ENCODE results near the gene DEFB126.
"Not testable (repeated sequence)": the region's sequence is repeated elsewhere in the genome, so short reads cannot be mapped to it uniquely, and the experiment has no call there.

The DEFB126 gene, protein sequence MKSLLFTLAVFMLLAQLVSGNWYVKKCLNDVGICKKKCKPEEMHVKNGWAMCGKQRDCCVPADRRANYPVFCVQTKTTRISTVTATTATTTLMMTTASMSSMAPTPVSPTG

DNA sequence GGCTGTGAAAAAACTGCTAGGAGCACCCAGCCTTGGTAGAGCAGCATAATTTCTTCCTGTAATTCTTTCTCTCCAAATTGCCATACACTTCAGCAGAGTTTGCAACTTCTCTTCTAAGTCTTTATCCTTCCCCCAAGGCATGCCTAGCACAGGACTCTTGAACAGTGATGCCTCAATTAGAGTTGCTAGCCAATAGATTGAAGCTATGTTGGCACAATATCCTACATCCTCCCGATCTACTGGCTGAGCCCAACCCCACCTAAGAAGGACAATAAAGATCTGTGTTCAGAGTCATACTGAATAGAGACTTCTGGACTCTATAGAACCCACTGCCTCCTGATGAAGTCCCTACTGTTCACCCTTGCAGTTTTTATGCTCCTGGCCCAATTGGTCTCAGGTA is at the start of gene DEFB126:
DEFB126 (plus strand) TSS at position 301 of the 400 bp plus-strand sequence; CDS start at position 340, 39 bp downstream.
- no peak for DNase-seq
- intact Hi-C loops (cut with DNase I), result no loop called here

DNA sequence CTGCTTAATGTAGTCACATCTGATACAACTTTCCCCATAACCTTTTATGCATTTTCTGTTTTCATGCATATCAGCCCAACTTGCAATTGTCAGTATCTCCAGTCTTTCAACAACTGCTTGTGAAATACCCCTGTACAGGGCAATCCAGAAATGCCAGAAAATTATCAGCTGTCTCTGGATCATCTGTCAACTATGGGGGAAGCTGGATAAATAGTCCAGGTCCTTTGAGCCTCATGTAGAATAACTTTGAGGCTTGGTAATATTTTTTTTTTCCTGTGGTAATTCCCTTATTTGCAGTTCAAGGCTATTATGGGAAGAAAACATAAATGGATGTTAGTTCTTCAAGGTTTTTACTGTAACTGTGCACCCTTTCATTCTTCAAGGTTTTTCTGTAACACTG is 48.7 kb upstream of the DEFB126 start:
- intact Hi-C loops (cut with DNase I), result no loop called here
- DNase-seq, result no peak

DNA sequence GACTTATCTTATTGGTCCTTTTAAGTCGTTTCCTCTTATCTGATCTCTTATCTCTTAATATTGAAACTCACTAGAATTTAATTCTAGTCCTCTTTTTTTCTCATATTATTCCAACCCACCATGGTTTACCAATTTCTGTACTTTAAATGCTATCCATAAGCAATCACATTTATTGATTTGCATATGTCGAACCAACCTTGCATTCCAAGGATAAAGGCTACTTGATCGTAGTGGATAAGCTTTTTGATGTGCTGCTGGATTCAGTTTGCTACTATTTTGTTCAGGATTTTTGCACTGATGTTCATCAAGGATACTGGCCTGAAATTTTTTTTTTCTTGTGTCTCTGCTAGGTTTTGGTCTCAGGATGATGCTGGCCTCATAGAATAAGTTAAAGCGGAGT is 47.2 kb upstream of the DEFB126 start:
- intact Hi-C loops (cut with DNase I), result no loop called here
- no peak for DNase-seq

DNA sequence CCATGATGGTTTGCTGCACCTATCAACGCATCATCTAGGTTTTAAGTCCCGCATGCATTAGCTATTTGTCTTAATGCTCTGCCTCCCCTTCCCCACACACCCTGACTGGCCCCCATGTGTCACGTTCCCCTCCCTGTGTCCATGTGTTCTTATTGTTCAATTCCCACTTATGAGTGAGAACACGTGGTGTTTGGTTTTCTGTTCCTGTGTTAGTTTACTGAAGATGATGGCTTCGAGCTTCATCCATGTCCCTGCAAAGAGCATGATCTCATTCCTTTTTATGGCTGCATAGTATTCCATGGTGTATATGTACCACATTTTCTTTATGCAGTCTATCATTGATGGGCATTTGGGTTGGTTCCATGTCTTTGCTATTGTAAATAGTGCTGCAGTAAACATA is 44.7 kb upstream of the DEFB126 start:
- DNase-seq; intact Hi-C loops (cut with DNase I): not testable (repeated sequence)

DNA sequence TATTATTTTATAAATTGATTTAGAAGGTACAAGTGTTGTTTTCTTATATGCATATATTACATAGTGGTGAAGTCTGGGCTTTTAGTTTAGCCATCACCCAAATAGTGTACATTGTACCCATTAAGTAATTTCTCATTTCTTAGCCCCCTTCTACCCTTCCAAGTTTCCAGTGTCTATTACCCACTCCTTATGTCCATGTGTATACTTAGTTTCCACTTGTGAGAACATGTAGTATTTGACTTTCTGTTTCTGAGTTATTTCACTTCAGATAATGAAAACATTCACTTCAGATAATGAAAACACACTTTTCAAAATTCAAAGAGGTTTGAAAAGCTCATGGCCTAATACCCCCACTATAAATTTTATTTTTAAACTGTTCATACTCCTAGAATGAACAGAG is 40.4 kb upstream of the DEFB126 start:
- intact Hi-C loops (cut with DNase I), result no loop called here
- DNase-seq, result no peak

DNA sequence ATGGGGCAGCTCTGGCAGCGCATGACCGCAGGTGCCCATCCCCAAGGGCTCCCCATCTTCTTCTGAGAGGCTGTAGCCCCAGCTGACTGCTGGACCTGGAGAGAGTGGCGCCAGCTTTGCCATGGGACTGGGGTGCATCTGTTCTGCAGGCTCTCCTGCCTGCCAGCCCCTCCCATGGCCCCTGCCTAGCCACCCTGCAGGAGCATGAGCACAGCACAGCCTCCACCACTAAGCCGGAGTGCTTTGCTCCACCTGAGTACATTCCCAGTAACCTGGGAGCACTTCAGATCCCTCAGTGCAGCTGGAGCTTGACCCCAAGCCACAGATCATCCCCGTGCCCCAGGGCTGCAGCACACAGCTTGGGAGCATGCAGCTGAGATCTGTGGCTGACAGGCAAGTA is 38.9 kb upstream of the DEFB126 start:
- DNase-seq, result no peak

DNA sequence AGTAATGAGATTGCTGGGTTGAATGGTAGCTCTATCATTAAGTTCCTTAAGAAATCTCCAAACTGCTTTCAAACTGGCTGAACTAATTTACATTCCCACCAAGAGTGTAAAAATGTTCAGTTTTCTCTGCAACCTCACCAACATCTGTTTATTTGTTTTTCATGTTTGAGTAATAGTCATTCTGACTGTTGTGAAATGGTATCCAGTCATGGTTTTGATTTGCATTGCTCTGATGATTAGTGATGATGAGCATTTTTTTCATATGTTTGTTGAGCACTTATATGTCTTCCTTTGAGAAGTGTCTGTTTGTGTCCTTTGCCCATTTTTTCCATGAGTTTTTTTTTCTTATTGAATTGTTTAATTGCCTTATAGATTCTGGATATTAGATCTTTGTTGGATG is 30.0 kb upstream of the DEFB126 start:
- intact Hi-C loops (cut with DNase I), result no loop called here
- no peak for DNase-seq

More for the DNA sequence above, 38.9 kb upstream of the DEFB126 start:
- intact Hi-C loops (cut with DNase I), result no loop called here

DNA sequence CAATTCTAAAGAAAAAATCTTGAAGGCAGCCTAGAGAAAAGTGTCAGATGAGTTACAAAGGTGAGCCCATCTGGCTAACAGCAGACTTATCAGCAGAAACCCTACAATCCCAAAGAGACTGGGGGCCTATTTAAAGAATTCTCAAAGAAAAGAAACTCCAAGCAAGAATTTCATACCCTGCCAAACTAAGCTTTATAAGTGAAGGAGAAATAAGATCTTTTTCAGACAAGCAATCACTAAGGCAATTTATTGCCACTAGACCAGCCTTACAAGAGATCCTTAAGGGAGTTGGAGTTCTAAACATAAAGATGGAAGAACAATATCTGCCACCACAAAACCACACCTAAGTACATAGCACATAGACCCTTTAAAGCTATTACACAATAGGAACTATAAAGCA is 24.9 kb upstream of the DEFB126 start:
- intact Hi-C loops (cut with DNase I), result no loop called here
- no peak for DNase-seq

DNA sequence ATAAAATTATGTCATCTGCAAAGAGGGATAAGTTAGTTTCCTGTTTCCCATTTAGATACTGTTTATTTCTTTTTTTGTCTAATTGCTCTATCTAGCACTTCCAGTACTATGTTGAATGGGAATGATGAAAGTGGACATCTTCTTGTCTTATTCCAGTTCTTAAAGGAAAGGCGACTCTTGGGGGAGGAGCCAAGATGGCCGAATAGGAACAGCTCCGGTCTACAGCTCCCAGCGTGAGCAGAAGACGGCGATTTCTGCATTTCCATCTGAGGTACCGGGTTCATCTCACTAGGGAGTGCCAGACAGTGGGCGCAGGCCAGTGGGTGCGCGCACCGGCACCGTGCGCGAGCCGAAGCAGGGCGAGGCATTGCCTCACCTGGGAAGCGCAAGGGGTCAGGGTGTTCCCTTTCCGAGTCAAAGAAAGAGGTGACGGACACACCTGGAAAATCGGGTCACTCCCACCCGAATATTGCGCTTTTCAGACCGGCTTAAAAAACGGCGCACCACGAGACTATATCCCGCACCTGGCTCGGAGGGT is 12.5 kb upstream of the DEFB126 start:
- peak in 1 of 10 donors; percentile 50 for DNase-seq
- intact Hi-C loops (cut with DNase I), result not testable (repeated sequence)

DNA sequence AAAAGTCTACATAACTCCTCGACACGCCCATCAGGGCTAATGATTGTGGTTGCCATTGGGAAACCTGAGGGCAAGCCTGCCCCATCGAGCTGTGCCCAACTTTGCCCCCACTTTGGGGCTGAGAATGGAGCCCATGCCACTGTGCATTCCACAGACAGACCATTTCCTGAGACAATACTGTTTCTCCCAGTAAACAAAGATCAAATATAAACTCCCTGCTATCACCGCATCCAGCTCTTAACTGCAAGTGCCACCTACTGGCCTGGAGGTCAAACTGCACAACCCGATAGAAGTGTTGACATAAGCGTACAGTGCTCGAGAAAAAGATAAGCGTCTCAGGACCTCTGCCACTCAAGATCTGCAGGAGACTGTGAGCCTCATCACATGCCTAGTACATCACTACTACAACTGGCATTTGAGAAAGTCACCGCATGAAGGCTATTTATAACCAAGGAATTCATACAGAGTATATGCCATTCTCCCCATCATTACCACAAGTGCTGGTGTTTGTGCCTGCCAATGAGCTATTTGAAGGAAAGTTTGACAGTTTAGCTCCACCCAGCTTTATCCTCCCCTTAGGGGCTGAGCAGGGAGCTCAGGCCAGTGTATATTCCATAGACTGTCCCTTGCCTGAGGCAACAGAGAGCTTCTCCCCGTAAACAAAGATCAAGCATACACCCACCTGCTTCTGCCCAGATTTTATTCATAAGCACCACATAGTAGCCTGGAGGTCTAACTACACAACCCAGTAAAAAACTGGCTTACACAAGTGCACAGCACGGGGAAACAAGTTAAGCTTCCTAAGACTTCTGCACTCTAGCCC is 4.5 kb upstream of the DEFB126 start:
- intact Hi-C loops (cut with DNase I), result no loop called here
- no peak for DNase-seq

DNA sequence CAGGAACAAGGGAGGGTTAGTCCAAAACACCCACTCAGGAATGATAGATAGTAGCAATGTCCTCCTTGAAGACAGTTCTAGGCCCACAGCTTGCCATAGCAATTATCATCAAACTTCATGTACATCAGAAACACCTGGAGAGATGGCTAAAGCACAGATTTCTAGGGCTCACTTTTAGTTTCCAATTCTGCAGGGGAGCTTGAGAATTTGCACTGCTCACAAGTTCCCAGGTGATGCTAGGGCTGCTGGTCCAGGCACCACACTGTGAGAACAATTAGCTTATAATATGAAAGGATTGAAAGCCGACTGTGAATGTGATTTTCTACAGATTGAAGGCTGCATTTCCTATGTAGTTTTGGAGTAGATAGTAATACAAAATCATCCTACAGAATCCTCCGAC is 3.5 kb downstream of the DEFB126 start:
- intact Hi-C loops (cut with DNase I), result no loop called here
- DNase-seq, result no peak

DNA sequence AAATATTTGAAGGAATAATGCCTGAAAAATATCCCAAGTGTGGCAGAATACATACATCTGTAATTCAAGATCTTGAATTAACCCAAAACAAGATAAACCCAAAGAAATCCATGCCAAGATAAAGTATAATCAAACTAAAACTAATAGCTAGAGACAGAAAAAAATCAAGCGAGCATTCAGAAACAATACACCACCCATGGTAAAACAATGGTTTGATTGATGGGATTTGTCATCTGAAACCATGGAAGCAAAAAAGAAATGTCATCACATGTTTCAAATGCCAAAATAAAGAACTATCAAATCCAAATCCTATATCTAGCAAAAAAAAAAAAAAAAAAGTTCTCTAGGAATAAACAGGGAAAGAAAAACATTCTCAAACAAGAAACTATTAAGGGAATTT is 9.7 kb downstream of the DEFB126 start:
- DNase-seq, result no peak
- intact Hi-C loops (cut with DNase I), result no loop called here

DNA sequence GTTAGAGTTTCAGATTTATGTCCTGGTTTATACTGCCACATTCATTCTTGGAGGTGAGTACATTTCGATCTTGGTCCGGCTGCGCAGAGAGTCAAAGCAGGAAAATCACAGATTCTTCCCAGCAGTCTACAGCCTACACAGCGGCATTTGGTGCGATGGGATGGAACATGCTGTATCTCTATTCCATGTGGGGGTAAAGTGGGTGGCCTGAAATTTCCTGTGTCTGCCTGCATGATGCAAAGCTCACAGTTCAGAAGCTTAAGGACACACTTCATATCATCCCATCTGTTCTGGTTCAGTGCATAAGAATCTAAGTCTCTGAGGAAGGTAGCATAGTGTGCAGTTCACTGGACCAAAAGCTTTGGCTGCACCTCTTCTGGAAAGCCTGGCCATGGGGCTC is 14.8 kb downstream of the DEFB126 start, which contains the start of gene DEFB127:
DEFB127 (plus strand) TSS at position 301 of the 400 bp plus-strand sequence; CDS start at position 392, 91 bp downstream.
- intact Hi-C loops (cut with DNase I), result no loop called here
- no peak for DNase-seq

DNA sequence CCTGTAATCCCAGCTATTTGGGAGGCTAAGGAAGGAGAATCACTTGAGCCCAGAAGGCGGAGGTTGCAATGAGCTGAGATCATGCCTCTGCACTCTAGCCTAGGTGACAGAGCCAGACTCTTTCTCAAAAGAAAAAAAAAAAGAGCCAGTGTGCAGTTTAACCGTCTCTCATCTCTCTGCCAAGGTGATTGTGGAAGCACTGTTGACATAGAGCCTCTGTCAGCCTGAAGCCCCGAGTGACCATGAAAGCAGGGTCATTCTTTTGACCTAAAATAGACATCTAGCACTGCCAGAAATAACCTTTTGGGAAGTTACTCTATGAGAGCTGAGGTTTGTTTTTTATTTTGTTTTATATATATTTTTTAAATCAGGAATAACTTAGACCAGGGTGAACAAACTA is 22.2 kb downstream of the DEFB126 start:
- intact Hi-C loops (cut with DNase I), result no loop called here
- no peak for DNase-seq

DNA sequence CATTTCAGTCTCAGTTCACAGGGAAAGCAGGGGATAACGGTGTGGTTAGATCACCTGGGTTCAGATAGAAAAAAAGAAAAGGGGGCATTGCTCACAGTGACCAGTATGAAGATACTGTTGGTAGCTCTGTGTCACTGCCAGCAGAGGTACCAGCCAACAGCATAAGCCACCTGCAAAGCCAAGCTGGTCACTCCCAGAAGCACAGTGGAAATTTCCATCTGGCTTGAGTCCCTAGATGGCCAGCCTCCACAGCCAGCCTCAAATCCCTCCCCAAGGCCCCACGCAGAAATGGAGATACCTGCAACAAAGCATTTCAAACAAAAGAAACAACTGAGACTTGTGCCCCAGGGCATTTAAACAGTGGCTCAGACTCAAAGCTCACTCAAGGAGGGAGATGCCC is 26.5 kb downstream of the DEFB126 start:
- intact Hi-C loops (cut with DNase I), result no loop called here
- DNase-seq, result no peak

DNA sequence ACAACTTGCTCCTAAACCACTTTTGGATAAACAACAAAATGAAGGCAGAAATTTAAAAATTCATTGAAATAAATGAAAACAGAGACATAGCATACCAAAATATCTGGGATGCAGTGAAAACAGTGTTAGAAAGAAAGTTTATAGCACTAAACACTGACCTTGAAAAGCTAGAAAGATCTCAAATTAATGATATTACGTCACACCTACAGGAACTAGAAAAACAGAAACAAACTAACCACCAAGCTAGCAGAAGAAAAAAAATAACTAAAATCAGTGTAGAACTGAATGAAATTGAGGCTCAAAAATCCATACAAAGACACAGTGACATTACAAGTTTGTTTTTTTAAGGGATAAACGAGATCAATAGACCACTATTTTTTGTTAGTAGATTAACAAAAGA is 41.9 kb downstream of the DEFB126 start:
- DNase-seq, result no peak
- intact Hi-C loops (cut with DNase I), result no loop called here

DNA sequence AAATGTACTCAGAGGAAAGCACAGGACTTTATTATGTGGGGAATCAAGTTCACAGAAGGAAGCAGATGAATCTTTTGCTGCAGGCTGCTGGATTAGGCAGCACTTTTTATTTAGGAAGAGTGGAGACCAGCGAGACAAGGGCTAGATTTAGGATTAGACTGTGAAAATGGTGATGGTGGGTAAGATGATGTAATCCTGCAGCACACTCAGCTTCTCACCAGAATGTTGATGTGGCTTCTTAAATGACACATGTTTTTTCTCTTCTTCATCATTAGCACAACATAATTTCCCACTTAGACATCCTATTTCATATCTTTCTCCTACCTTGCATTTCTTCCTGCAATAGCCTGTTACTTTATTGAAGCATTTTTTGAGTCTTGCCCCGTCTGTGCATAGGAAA is 45.3 kb downstream of the DEFB126 start:
- DNase-seq, result no peak
- intact Hi-C loops (cut with DNase I), result no loop called here

DNA sequence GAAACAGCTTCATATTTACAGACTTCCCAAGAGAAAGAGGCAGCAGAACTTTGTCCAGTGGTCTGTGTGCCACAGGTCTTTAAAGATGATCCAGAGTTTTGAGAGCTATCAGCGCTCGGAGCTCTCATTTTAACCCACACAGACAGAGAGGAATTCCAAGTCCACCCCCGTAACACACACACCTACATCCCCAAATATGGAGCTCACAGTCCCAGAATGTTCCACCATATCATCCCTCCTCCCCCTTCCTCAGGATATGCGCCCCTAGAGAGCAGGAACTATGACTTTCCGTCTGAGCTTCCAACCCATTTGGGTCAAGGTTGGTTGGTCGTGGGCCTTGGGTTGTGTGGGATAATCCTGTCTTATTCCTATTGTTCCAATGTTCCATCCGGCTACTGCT is 47.2 kb downstream of the DEFB126 start, which contains the start of gene DEFB128:
DEFB128 (minus strand) TSS at position 101 of the 400 bp plus-strand sequence; CDS start at position 13, 88 bp downstream.
- intact Hi-C loops (cut with DNase I), result no loop called here
- DNase-seq, result no peak
